SK-MEL-5 (cell line): ENCODE measurements around the gene PRPSAP2. TPM values are rescaled to one million over a fixed set of nuclear protein-coding genes. Genes with fewer than 3 reads are reported as not detected.

Source experiments
- DNase-seq: peaks from one replicate; pipeline ENCODE4 v3.0.0-alpha.2; 2016; ENCODE audit warnings: low read depth, low spot score
- in situ Hi-C: cut with HindIII; loops from 2 replicates; pipeline ENCODE4 v1.10.0; 2016; ENCODE audit warnings: low sequenced_read_pairs, high pct_unique_total_duplicates, low pct_unique_long_range_greater_than_20kb
- small RNA-seq, 2 experiments: library from RNA; depleted of rRNA; stranded (forward); fragments of <200 nt; gene quantifications; one replicate each; pipeline ENCODE3, GENCODE V24; 2014
- total RNA-seq: library from RNA; depleted of rRNA; stranded (reverse); fragments of >200 nt; shearing (Covaris generic); gene quantifications from 2 replicates; pipeline ENCODE4 v1.2.3, GENCODE V29; 2014; rRNA removed

Gene PRPSAP2
- total RNA-seq, 1 experiment from 2014 or later, result 63.6 TPM

DNA sequence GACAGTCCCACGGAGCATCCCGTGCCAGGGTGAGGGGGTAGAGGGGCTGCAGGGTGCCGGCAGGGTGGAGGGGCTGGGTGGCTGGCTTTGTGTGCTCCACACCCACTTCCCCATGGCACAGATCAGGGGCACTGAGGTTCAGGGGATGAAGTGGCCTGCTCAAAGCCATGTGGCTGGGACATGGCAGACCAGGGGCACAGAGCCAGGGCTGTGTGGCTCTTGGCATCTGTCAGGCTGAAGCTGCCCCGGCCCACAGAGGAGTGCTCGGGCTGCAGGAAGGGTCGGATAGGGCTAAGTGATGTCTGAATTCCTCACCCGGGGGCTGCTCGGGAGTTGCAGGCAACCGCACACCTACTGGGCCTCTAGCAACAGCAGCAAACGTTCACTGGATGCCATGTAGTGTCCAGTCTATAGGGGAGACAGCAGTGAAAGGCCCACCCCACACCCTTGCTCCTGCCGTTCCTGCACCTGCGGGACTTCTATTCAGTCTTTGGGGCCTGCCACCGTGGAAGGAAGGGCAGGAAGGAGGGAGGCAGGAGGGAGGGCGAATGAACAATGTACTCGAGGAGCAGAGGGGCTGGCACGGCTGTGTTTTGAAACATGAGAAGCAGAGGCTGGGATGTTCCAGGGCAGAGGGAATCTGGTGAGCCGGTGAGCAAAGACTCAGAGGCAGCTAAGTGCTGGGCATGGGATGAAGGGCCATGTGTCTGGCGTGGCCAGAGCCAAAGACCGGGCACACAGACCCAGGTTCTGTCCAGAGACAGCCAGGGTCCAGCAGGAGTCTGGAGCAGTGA is 109.1 kb downstream of the PRPSAP2 start:
- no peak for DNase-seq
- in situ Hi-C loops, result no loop called here

DNA sequence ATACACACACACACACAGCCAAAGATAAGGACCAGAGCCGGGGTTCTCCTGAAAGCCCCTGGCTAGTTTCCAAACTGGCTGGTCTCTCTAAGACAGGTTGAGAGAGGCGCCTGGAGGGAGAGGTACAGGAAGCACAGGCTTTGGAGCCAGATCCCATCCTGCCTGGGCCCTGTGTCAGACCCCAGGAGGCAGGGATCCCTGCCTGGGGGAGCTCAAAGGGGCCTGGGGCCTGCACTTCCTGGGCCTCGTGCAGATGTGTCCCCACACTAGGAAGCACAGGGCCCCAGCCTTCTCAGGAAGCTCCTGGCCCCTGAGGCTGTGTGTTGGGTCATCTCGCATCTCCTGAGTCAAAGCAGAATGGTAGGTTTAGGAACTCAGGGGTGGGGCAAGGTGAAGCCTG is 110.0 kb downstream of the PRPSAP2 start:
- in situ Hi-C loops, result no loop called here
- DNase-seq, result no peak

- in situ Hi-C loops, result no loop called here
- no peak for DNase-seq
These were observed 110.4 kb downstream of the PRPSAP2 start for GRCh38 chr17:18968345-18968744.

- in situ Hi-C loops, result no loop called here
- no peak for DNase-seq
These were observed 111.3 kb downstream of the PRPSAP2 start for GRCh38 chr17:18968945-18969887.

DNA sequence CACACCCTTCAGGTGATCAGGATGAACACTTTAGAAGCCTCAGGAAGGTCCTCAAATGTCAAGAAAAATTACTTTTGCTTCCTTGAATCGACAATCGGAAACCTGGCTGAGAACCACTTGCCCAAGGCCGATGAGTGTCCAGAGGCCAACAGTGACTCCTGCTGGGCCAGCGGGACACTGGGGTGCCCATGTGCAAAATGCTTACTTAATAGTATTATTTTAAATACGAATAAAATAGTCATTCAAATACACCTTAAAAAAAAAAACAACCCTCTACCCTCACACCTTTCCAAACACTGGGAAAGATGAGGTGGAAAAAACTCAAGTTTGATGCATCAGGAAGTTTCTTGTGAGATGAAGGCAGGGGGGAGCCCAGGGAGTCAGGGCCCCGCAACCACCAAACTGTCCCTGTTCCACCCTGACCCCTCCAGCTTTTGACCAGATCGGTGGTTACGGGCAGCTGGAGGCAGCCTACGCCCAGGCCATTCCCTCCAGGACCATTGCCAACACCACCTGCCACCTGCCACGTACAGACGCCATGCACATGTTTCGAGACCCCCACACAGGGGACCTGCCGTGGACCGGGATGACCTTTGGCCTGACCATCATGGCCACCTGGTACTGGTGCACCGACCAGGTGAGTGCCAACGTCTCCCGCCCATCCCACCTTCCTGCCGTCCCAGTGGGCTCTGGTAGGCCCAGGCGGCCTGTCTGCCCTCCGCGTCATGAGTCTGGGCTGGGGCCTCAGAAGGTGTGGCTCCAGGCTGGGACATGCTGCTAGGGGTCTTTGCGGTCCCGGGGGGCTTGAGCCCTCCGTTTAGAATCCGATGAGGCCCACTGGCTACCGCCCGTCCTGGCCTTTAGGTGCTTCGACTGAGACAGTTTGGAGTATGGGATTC is 112.9 kb downstream of the PRPSAP2 start:
- DNase-seq, result no peak
- in situ Hi-C loops, result no loop called here

- in situ Hi-C loops, result no loop called here
- DNase-seq, result no peak
These were observed 113.9 kb downstream of the PRPSAP2 start for GRCh38 chr17:18971801-18972200.

DNA sequence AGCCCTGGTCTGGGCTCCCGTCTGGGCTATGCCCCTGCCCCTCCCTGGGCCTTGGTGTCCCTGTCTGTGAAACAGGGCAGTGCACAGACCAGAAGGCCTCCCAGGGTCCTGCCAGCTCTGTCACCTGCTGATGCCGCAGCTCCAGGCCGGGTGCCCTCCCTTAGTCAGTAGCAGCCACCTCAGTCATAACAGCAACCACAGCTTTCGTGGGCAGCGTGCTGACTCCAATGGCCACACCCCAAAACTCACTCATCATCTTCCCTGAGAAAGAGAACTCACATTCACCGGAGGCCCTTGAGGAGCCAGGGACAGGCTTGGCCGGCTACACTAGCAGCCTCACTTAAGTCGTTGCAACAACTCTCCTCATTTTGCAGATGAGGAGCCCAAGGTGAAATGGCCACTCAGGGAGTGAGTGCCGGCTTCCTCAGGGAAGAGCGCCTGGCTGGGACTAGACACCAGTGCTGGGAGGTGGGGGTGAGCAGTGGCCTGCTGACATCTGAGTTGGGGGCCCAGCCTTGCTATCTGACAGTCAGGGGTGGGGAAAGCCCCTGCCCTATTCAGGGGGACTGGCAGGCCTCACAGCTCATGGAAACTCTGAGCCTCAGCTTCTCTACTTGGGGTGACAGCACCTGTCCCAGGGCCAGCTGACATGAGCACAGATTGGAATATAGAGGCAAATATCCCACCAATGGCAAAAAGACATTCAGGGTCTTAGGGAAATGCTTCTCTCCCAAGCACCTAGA is 116.6 kb downstream of the PRPSAP2 start:
- no peak for DNase-seq
- in situ Hi-C loops, result no loop called here

DNA sequence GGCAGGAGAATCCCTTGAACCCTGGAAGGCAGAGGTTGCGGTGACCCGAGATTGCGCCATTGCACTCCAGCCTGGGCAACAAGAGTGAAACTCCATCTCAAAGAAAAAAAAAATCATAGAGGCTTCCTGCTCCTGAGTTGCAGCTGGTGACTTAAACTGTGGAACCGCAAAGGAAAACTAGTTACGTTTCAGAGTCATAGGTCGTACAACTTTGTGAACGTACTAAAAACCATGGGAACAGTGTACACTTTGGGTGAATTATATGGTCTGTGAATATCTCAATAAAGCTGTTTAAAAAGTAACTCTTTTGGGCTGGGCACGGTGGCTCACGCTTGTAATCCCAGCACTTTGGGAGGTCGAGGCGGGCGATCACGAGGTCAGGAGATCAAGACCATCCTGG is 117.7 kb downstream of the PRPSAP2 start:
- in situ Hi-C loops, result no loop called here
- DNase-seq, result no peak

DNA sequence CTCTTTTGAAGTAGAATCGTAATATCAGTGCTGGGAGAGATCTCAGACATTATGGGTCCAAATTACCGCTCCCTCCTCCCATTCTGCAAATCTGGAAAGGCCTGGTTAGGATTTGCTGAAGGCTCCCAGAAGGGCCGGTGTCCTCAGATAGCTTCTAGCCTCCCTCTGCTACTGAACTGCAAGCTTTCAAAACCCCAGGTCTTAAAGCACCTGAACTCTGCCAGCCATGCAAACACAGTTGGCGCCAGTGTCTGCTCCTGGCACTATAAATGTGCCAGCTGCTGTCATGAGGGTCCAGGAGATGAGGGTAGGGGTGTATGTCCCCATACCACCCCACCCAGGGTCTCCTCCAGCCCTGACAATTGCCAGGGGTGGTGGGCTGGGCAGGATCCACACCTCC is 118.3 kb downstream of the PRPSAP2 start:
- in situ Hi-C loops, result no loop called here
- no peak for DNase-seq

- in situ Hi-C loops, result no loop called here
- no peak for DNase-seq
These were observed 119.1 kb downstream of the PRPSAP2 start for GRCh38 chr17:18977021-18977420.

DNA sequence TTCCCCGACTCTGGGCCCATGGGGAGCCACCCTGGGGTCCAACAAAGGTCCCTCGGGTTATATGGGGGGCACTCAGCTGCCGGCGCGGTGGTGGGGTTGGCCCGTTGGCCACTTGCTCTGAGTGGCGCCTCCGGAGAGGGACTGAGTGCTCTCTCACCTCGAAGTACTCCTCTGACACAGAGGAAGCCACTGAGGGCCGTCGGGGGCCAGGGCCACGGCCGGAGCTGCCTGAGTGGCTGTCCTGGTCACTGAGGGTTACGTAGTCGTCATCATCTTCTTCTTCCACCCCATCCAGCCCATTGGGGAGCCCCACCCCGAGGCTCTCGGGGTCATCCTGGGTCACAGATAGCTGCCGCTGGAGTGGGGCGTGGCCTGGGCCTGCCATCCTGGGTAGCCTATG is 119.7 kb downstream of the PRPSAP2 start:
- in situ Hi-C loops, result no loop called here
- DNase-seq, result no peak

DNA sequence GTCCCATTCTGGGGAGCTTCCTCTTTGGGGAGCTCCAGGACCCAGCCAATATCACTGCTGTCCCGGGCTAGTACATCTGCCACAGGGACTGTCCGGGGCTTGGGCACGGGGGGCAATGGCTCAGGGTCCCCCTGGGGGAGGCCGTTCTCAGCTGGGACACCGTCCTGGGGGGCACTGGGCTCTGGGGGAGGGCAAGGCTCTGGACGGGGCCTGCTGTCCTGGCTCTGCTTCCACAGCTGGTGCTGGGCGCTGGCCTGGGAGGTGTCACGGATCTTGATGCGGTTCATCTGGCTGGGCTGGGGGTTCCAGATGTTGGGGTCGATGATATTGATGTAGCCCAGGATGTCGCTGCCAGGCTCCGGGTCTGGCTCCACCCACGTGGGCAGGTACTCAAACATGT is 120.1 kb downstream of the PRPSAP2 start:
- in situ Hi-C loops, result no loop called here
- no peak for DNase-seq

DNA sequence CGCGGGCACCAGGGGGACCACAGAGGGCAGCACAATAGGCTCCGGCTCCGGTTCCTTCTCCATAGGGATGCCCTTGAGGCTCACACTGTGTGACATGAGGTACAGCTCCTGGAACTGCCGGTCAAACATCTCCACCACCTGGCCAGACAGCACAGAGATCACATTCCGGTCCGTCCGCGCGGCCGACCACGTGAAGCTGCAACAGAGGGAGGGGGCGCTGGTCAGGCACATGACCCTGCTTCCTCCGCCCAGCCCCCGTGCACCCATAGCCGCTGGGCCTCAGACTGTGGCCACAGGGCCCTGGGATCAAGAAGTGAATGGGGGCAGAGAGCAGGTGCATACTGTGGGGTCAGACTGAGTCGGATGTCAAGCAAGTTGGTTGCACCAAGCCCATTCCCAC is 120.7 kb downstream of the PRPSAP2 start:
- in situ Hi-C loops, result no loop called here
- no peak for DNase-seq

Small RNAs within 50 kb of the gene (small RNA-seq; reads per million reads assigned to genes)
- gene RF00324, result 0 reads per million in 2 experiments

Other genes with a start within 250 kb of the PRPSAP2 start
- gene TBC1D28, start 213.7 kb upstream of the PRPSAP2 start, total RNA-seq, result not detected in 2 replicates
- 0.71 and 1.4 TPM in 2 replicates for gene FOXO3B, start 175.8 kb upstream of the PRPSAP2 start, total RNA-seq
- not detected in 2 replicates for gene FBXW10, start 114.1 kb upstream of the PRPSAP2 start, total RNA-seq
- gene TVP23B, start 76.9 kb upstream of the PRPSAP2 start, total RNA-seq, result 78.8 and 92.5 TPM in 2 replicates
- 0.11 TPM in 1 of 2 replicates, not detected in the other for gene SLC5A10, start 94.0 kb downstream of the PRPSAP2 start, total RNA-seq
- 0.61 and 0.85 TPM in 2 replicates for gene FAM83G, start 146.6 kb downstream of the PRPSAP2 start, total RNA-seq
- 0.48 TPM in 1 of 2 replicates, not detected in the other for gene GRAP, start 188.8 kb downstream of the PRPSAP2 start, total RNA-seq